HG03558 (cell line): ENCODE measurements around the gene PRKAR2B.
"Not testable (repeated sequence)": the region's sequence is repeated elsewhere in the genome, so short reads cannot be mapped to it uniquely, and the experiment has no call there.

Experiments
- ATAC-seq: cut with Tn5 transposase; IDR thresholded peaks from one replicate; pipeline ENCODE4 v1.9.1; 2021; ENCODE audit warnings: moderate number of reproducible peaks; ENCODE audit not compliant: unreplicated experiment; ENCODE audit errors: extremely low read depth

PRKAR2B gene

DNA sequence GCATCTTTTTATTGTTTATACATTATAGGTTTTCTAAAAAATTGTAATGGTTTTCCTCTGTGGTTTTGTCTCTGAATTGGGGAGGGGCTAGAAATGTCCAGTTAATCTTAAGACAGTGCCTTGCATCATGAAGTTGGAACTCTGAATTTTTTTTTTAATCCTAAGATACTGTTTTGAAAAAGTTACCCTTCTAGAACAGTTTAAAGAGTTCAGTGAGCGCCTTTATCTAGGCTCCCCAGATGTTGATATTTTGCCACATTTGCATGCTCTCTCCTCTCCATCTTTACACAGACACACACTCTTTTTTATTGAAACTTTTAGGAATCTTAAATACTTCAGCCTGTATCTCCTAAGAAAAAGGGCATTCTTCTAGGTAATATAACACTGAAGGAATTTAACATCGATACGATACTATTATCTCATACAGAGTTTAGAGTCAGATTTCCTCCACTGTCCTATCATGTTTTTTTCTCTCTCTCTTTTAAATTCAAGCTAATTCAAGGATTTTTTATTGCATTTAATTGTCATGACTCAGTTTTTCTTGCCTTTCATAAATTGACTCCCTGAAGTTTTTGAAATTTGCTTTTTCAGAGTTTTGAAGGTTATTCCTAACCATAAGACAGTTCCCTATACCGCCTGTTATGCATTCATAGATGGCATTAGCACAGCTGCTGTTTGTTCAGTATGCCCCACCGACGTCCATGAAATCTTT is 31.5 kb downstream of the PRKAR2B start:
- ATAC-seq, result no peak

DNA sequence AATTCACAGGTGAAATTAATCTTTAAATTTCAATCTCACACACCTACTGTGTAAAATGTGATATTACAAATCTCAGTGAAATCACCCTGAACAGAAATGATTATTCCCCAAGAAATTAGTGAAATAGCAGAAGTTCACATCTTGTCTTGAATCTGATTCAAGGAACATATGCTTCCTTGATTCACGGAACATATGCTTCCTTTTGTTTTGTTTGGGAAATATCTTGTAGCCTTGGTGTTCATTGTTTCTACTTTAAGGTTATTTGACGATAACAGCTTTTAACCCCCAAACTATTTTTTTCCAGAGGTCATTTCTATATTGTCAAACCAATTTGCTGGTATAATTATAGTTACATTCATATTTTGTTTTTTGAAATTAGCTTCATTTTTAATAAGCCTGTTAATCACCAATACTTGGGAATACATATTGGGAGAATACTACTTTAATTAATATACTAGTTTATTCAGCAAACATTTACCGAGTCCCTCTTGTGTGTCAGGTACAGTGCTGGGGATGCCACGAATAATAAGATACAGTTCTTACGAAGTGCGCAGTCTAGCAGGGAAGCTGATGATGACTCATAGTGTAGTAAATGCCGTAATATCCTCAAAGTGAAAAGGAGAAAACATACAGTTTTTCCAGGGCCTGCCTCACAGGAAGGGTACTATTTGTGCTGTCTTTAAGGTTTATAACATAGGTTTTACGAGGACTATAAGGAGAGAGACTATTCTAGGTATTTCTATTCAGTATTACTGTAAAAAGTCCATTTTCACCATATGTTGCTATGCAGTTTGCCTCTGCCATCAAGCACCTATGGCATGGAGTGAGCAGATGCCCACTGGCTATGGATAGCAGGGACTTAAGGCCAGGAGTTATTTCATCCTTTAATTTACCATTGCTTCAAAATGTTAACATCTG is 32.5 kb downstream of the PRKAR2B start:
- no peak for ATAC-seq

DNA sequence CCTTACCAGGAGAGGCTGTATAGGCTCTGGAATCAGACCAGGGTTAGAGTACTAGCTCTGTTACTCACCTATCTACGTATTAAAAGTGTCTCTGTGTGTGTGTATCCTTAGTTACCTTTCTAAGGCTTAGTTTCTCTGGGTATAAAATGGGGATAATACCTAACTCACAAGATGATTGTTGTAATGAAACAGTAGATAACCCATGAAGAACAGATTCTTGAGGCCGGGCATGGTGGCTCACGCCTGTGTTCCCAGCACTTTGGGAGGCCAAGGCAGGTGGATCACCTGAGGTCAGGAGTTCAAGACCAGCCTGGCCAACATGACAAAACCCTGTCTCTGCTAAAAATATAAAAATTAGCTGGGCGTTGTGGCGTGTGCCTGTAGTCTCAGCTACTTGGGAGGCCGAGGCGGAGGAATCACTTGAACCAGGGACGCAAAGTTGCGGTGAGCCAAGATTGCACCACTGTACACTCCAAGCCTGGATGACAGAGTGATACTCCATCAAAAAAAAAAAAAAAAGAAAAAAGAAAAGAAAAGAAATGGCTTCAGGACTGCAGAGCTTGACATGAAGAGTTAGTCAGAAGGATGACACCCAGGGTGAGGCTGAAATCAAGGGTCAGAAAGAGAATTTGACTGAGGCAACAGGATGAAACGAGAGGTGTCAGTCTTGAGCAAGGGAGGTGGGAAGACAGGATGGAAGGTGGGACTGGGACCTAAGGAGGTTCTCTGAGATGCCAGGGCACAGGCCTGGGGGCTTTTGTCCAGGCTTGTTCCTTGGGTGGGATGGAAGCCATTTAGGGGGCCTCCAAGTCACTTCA is 33.4 kb downstream of the PRKAR2B start:
- ATAC-seq, result no peak

DNA sequence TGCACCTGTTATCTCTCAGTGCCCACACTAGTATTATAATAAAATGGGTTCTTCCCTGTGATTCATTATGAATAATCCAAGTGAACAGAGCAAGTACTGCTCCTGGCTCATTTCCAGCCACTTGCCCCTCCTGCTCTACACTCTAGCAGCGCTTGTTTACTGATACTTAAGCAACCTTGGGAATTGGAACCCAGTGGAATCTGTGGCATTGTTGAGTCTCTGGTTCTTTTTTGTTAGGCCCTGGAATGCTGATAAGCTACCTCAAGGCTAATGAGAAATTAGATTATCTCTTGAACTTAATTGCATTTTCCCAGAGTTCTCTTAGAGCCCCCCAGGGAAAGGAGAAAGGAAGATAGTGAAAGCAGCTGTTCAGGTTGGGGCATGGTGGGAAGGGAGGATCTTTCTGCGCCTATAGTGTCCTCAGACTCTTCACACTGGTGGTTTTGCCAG is 34.0 kb downstream of the PRKAR2B start:
- ATAC-seq, result no peak

DNA sequence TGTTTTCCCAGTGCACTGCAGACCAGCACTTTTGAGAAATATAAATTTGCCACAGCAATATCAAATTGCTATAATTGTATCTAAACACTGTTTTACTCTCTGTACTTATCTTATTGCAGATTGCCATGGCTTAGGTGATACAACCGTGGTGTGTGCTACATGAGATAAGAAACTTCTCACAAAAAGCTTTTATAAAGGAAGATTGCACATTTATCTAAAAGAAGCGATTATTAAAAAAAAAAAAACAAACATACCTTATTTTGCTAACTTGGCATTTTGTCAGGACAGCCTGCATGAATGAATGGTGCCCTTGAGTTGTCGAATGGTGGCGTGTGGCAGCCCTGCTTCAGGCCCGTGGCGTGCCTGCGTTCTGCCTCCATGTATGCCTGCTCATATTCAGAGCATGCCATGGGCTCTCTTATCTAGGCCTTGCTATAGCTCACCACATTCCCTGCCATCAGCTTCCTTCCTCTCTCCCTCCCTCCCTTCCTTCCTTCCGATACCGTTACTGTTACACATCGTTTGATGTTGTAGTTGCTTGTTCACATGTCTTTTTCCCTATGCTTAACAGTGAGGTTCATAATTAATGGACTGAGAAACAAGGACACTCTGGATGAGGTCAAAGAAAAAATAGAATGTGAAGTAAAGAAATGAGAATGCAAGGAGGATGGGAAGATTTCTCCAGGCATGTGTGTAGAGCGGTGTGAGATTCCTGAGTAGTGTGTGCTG is 34.9 kb downstream of the PRKAR2B start:
- no peak for ATAC-seq

DNA sequence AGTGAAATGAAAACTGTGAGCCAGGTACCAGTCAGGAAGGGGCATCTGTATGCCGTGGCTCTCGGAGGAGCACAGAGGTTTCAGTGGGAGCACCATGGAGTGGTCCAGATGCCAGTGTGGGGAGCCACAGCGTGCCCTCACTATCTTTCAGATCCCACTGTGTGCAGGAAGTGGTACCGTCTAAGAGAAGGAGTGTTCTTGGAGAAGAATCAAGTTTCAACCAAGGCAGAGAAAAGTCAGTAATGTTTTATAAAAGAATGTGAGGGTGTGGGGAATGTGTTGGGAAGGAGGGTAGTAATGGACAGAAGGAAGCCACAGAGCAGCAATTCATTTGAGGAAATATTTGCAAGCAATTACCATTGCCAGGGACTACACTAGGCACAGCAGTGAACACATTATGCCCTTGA is 35.6 kb downstream of the PRKAR2B start:
- ATAC-seq, result no peak

DNA sequence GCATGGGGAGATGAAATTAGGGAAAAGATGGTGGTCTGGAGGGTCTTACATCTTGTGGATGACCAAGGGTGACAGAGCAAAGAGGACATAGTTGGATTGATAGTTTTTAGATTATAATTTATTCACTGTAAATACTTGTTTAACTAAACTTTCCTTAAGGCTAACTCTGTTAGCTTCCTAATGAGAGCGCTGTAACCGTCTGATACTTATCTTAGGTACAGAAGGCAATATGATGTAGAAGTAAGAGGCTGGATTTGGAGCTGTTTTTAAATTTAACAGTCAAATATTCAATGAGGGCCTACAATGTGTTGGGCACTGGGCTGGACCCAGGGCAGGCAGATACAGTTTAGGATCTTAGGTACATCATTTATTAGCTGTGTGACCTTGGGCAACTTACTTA is 36.0 kb downstream of the PRKAR2B start:
- no peak for ATAC-seq

DNA sequence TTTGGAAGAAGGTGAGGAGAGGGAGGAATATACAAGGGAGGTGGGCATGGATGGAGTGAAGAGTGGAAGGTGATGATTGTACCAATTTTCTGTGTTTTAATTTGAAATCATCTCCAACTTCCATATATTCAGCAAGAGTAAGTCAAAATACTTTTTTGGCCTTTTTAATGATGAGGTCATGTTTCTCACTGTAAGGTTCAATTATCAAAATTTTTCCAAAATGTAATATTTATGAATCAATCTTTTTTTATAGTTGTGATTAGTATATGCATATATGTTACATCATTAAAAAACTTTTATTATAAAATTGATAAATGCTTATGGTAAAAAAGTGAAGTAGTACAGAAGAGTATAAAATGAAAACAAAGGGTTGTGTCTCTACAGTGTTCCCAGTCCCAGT is 40.7 kb downstream of the PRKAR2B start:
- ATAC-seq, result no peak

DNA sequence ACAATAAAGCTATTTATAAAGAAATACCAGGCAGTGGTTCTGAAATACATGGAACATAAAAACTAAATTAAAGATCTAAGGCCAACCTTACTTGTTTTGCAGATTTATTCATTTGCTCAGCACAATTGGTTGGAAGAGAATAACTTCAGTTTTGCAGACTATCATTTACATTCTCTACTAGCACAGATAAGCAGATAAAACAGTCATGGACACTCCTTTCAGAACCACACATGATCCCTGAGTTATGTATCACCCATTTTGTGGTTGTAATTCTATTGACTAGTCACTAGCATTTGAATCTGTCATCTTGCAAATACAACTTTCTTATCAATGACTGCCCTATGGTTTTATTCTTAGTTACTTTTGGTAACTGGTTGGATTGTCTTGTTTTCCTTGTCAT is 45.1 kb downstream of the PRKAR2B start:
- no peak for ATAC-seq

DNA sequence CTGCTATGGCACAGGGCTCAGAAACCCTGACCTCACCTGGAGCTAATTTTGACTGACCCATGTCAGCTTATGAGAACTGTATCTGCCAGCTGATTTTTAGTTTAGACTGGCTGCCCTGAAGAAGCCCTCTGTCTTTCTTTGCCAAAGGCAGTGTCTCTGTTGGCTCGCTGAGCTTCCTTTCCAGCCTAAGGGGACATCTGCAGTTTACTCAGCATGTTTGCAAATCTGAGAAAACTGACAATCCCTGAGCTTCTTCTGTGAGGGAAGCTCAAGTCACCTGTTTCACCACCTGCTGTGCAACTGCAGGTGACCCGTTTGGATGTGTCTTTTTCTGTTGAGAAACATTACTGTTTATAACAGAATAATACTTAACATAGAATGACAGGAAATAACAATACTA is 46.0 kb downstream of the PRKAR2B start:
- ATAC-seq, result no peak

DNA sequence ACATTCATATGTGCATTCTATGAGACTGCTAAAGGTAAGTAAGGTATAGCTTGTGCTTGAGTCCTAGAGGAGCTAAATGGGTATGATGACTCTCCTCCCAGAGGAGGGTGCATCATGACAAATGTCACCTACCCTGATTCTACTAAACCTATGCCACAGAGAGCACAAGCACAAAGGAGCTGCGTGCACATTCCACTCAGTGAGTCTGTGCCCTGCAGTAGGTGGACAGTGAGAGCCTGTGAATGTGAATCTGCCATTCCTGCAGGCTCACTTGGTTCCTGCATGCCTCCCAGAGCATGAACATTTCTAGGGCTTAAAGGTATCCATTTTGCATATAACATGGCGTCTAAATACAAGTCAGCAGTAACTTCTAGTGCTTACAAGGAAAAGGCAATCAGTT is 46.8 kb downstream of the PRKAR2B start:
- no peak for ATAC-seq

DNA sequence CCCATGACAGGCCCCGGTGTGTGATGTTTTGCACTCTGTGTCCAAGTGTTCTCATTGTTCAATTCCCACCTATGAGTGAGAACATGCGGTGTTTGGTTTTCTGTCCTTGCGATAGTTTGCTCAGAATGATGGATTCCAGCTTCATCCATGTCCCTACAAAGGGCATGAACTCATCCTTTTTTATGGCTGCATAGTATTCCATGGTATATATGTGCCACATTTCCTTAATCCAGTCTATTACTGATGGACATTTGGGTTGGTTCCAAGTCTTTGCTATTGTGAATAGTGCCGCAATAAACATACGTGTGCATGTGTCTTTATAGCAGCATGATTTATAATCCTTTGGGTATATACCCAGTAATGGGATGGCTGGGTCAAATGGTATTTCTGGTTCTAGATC is 49.2 kb downstream of the PRKAR2B start:
- ATAC-seq, result not testable (repeated sequence)

DNA sequence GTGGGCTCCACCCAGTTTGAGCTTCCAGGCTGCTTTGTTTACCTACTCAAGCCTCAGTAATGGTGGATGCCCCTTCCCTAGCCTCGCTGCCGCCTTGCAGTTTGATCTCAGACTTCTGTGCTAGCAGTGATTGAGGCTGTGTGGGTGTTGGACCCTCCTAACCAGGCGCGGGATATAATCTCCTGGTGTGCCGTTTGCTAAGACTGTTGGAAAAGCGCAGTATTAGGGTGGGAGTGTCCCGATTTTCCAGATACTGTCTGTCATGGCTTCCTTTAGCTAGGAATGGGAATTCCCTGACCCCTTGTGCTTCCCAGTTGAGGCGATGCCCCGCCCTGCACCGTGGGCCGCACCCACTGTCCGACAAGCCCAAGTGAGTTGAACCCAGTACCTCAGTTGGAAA is 54.6 kb downstream of the PRKAR2B start:
- not testable (repeated sequence) for ATAC-seq

DNA sequence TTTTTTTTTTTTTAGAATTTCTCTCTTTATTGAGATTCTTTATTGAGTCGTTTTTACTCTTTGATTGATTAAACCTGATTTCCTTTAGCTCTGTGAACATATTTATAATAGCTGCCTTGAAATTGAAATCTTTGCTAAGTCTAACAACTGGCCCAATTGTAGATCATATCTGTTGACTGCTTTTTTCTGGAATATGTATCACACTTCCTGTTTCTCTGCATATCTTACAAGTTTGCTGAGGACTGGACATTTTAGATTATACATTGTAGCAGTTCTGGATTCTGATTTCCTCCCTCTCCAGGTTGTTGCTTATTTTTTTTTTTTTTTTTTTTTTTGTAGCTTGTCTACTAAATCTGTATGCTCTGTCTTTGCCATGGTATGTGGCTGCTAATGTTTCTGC is 56.3 kb downstream of the PRKAR2B start:
- ATAC-seq, result no peak

DNA sequence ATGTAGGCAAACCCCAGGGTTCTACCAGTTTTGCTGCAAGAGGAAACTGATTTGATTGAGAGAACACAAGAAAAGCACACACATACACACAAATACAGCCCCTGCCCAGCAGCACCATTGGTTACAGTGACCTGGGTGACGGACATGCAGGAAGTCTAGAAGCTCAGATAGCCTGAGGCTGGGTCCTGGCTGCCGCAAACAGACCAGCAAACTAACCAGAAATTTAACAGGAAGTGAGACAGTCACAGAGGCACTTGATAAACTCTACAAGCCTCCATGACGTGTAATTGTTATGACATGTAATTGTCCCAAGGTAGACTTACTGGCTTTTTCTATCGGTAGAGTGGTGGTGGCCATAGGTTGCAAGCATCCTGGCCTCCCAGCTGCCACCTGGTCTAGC is 58.9 kb downstream of the PRKAR2B start:
- ATAC-seq, result no peak

DNA sequence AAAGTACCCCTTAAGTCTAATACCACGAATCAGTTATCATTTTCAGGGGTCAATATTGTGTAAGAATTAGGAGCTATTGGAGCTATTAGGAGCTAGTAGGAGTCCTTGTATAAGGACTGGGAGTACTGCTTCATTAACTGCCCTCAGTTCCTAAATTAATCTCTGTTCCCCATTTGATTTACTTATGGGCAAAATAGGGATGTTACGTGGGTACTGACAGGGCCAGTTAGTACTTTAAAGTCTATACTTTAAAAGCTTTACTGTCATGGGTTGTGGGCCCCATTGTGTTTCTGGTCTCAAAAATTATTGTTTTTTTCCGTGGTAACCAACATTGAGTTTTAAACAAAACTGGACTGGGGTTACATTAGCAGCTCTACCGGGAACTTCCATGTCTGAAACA is 60.3 kb downstream of the PRKAR2B start:
- no peak for ATAC-seq

DNA sequence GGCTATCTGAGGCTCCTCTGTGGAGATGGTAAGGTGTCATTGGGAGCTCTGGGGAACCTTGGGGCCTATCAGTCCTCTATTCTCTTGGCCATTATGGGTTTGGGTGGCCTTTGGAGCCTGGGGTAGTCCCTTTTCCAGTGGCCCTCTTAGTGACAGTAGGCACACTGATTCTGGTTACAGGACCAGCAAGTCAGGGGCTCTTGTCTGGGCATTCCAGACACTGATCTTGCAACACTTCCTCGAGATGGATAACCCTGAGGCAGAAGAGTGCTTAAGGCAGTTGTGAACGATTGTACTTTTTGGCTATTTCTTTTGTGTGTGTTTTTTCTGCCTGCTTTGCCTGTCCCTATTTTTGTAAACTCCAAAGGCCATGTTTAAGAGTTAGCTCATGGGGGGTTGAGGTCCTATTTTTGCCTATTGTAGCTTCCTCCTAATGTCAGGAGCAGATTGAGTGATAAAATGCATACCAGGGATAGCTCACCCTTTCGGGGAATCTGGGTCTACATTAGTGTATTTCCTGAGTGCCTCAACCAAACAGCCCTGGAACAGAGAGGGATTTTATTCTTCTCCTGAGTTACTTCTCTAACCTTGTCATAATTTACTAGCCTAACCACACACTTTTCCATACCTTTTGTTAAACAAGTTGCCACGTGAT is 61.2 kb downstream of the PRKAR2B start:
- no peak for ATAC-seq

DNA sequence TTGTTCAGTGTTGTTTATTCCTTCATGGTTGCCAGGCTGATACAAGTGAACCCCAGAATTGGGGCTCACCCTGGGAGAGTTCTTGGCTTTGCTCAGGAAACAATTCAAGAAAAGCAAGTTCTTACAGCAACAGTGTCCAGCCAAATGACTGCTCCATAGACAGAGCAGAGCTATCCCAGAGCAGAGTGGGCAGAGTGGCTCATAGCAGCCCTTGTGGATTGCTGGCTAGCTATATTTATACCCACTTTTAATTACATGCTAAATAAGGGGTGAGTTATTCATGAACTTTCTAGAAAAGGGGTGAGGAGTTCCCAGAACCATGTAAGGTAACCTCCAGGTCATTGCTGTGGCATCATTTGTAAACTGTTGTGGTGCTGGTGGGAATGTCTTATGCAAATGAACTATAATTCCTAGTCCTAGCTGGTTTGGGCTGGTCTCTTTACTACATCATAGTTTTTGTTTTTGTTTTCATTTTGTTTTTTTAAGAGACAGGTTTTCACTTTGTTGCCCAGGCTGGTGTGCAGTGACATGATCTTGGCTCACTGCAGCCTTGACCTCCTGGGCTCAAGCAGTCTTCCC is 64.4 kb downstream of the PRKAR2B start:
- no peak for ATAC-seq

DNA sequence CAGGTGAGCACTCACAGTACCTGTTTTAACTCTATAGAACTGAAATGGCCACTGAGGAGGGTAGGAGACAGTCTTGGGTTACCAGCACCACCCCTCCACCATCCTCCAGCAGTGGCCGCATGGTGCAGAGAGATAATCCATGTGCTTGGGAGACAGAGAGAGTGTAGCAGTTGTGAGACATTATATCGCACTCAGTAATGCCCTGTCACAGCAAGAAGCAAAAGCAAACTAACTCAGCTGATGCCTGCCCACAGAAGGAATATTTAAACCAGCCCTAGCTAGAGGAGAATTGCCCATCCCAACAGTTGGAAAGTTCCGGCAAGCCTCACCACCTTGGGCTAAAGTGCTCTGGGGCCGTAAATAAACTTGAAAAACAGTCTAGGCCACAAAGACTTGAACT is 65.5 kb downstream of the PRKAR2B start:
- ATAC-seq, result no peak
